GM06990 (cell line): Measurements from ENCODE around the gene DOHH.

Source experiments
- DNase-seq: peaks from one replicate; pipeline ENCODE4 v3.0.0-alpha.2; 2011; ENCODE audit not compliant: insufficient read length; ENCODE audit errors: extremely low read depth
- H3K27me3 ChIP-seq: replicated peaks from 2 replicates; pipeline ENCODE4 v1.6.0; 2011; ENCODE audit warnings: low read length; ENCODE audit not compliant: control insufficient read depth, insufficient read depth
- H3K36me3 ChIP-seq: 2 replicates; pipeline ENCODE4 v1.5.1; 2011; ENCODE audit warnings: low read length; ENCODE audit not compliant: control insufficient read depth, insufficient read depth
- H3K4me3 ChIP-seq: replicated peaks from 2 replicates; pipeline ENCODE4 v1.5.1; 2011; ENCODE audit warnings: low read depth, mild to moderate bottlenecking, control low read depth, low read length
- CTCF ChIP-seq: IDR thresholded peaks from 2 replicates; pipeline ENCODE4 v1.5.1; 2011; ENCODE audit warnings: low read length, control low read depth, mild to moderate bottlenecking, inconsistent platforms; ENCODE audit not compliant: insufficient read depth, poor library complexity, severe bottlenecking

The DOHH gene

DNA sequence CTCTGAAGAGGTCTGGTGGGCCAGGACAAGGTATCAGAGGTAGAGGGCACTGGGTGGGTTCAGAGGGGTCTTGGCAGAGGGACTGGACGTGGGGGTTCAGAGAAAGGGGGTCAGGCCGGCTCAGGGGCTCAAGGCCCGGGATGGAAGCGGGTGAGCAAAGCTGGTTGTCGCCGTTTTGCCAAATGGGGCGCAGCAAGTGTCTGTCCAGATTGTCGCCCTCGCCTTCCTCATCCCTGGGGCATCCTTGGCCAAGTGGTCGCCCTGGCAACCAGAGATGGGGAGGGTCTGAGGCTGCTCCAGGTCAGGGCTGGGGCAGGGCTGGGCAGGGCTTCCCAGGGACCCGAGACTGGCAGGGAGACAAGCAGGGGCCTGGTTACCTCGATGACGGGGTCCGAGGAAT is 6.8 kb downstream of the DOHH start:
- peaks cover 14% of the 10 kb centered on the region for H3K36me3 ChIP-seq
- no peak for DNase-seq
- no peaks in the 10 kb centered on the region for H3K27me3 ChIP-seq
- no peak for TF ChIP-seq CTCF
- no peak overlapping the region for H3K4me3 ChIP-seq

GRCh38 chr19:3492919-3493318 is 7.6 kb downstream of the DOHH start:
- no peak overlapping the region for H3K4me3 ChIP-seq
- no peak for DNase-seq
- no peak for TF ChIP-seq CTCF
- H3K36me3 ChIP-seq, result peaks cover 14% of the 10 kb centered on the region
- no peaks in the 10 kb centered on the region for H3K27me3 ChIP-seq

DNA sequence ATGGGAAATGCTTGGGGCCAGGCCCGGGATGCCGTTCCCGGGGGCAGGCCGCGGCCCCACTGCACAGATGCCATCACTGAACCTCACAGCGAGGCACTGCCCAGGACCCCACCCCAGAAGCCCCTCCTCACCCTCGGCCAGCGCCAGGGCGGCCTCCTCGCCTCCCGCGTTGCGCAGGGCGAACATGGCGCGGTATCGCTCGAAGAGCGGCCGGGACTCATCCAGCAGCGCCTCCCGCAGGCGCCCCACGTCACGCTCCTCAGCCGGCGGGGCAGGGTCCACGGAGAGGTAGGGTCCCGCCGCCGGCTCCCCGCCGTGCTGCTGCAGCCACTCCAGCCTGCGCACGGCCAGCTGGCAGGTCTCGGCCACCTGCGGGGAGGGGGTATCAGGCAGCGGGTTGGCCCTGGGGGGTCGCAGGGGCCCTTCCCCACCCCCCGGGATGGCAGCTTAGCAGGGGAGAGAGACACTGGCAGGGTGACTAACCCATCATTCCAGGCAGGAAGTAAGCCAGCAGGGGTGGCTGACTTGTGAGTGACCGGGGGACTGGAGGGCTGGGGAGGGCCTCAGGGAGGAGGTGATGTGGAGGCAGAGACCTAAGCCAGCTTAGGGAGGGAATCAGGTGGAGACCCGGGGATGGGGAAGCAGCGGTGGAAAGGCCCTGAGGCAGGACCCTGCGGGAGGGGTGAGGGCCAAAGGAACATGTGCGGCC is 8.2 kb downstream of the DOHH start:
- Histone ChIP-seq H3K27me3 (no peaks in the 10 kb centered on the region), H3K36me3 (peaks cover 14% of the 10 kb centered on the region), H3K4me3 (no peak overlapping the region)
- TF ChIP-seq CTCF, result no peak
- no peak for DNase-seq

- H3K4me3 ChIP-seq, result no peak overlapping the region
- no peak for TF ChIP-seq CTCF
- DNase-seq, result no peak
These were observed 8.9 kb downstream of the DOHH start for GRCh38 chr19:3491396-3492119.

GRCh38 chr19:3483226-3483628 is 17.2 kb downstream of the DOHH start, which contains the start of gene SMIM44:
Gene SMIM44, minus strand, starts transcription at chr19:3483441. Its CDS starts 38 bp downstream, at chr19:3483403.
- no peak for TF ChIP-seq CTCF
- no peaks in the 10 kb centered on the region; the same call in 1 of the 2 replicates for H3K27me3 ChIP-seq
- DNase-seq, result no peak
- H3K4me3 ChIP-seq, result no peak within 1 kb of the TSS
- no peaks in the 10 kb centered on the region; the same call in 1 of the 2 replicates for H3K36me3 ChIP-seq

More at GRCh38 chr19:3491396-3492119, 8.9 kb downstream of the DOHH start:
- peaks cover 13% of the 10 kb centered on the region for H3K36me3 ChIP-seq
- no peaks in the 10 kb centered on the region for H3K27me3 ChIP-seq
